Activated CD4-positive, alpha-beta T cell treated with anti-CD3 and anti-CD28 coated beads for 36 hours (primary cell): ENCODE measurements around the gene BNC1. TPM values are rescaled to one million over a fixed set of nuclear protein-coding genes. Genes with fewer than 3 reads are reported as not detected.

ENCODE experiments used
- ATAC-seq: fragments of 200-7000 bp; cut with Tn5 transposase; one replicate; pipeline ENCODE4 v1.10.0; 2021; ENCODE audit warnings: mild to moderate bottlenecking, moderate library complexity
- CTCF ChIA-PET: fragments of 350-600 bp; sonication (Branson Sonifier 250); formaldehyde crosslinking; loops from one replicate; lab custom pipeline; 2021; ENCODE audit warnings: antibody characterized with exemption; lab: Charles Lee
- POLR2A ChIA-PET: fragments of 350-600 bp; sonication (Branson Sonifier 250); formaldehyde crosslinking; loops from one replicate; lab custom pipeline; 2021; ENCODE audit warnings: antibody characterized with exemption, inconsistent platforms; lab: Charles Lee
- DNase-seq: peaks from one replicate; pipeline ENCODE4 v3.0.0-alpha.2; 2020
- H3K27ac Mint-ChIP-seq: one replicate; pipeline ENCODE4 v1.8.0; 2021; ENCODE audit warnings: mixed read lengths
- H3K27me3 Mint-ChIP-seq: one replicate; pipeline ENCODE4 v1.8.0; 2021; ENCODE audit warnings: mixed read lengths
- H3K36me3 Mint-ChIP-seq: one replicate; pipeline ENCODE4 v1.8.0; 2021; ENCODE audit warnings: low read depth, mixed read lengths
- H3K4me1 Mint-ChIP-seq: one replicate; pipeline ENCODE4 v1.8.0; 2021; ENCODE audit warnings: mixed read lengths
- H3K4me3 Mint-ChIP-seq: one replicate; pipeline ENCODE4 v1.8.0; 2021; ENCODE audit warnings: mild to moderate bottlenecking, moderate library complexity, mixed read lengths
- H3K9me3 Mint-ChIP-seq: one replicate; pipeline ENCODE4 v1.8.0; 2021; ENCODE audit warnings: low read depth, mixed read lengths
- intact Hi-C, 2 experiments: fragments of 100-400 bp; cut with DNase I in 1 of 2; cut with micrococcal nuclease in 1 of 2; formaldehyde crosslinking; loops; one replicate each; pipeline versions ENCODE4 v1.14.2 to v1.15.1; 2022 to 2024; cut with DNase I, micrococcal nuclease
- total RNA-seq, 2 experiments: library from RNA; stranded (reverse); gene quantifications; one replicate each; pipeline ENCODE4 v1.2.3, GENCODE V29; 2021

The BNC1 gene, protein sequence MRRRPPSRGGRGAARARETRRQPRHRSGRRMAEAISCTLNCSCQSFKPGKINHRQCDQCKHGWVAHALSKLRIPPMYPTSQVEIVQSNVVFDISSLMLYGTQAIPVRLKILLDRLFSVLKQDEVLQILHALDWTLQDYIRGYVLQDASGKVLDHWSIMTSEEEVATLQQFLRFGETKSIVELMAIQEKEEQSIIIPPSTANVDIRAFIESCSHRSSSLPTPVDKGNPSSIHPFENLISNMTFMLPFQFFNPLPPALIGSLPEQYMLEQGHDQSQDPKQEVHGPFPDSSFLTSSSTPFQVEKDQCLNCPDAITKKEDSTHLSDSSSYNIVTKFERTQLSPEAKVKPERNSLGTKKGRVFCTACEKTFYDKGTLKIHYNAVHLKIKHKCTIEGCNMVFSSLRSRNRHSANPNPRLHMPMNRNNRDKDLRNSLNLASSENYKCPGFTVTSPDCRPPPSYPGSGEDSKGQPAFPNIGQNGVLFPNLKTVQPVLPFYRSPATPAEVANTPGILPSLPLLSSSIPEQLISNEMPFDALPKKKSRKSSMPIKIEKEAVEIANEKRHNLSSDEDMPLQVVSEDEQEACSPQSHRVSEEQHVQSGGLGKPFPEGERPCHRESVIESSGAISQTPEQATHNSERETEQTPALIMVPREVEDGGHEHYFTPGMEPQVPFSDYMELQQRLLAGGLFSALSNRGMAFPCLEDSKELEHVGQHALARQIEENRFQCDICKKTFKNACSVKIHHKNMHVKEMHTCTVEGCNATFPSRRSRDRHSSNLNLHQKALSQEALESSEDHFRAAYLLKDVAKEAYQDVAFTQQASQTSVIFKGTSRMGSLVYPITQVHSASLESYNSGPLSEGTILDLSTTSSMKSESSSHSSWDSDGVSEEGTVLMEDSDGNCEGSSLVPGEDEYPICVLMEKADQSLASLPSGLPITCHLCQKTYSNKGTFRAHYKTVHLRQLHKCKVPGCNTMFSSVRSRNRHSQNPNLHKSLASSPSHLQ
- not detected for total RNA-seq

DNA sequence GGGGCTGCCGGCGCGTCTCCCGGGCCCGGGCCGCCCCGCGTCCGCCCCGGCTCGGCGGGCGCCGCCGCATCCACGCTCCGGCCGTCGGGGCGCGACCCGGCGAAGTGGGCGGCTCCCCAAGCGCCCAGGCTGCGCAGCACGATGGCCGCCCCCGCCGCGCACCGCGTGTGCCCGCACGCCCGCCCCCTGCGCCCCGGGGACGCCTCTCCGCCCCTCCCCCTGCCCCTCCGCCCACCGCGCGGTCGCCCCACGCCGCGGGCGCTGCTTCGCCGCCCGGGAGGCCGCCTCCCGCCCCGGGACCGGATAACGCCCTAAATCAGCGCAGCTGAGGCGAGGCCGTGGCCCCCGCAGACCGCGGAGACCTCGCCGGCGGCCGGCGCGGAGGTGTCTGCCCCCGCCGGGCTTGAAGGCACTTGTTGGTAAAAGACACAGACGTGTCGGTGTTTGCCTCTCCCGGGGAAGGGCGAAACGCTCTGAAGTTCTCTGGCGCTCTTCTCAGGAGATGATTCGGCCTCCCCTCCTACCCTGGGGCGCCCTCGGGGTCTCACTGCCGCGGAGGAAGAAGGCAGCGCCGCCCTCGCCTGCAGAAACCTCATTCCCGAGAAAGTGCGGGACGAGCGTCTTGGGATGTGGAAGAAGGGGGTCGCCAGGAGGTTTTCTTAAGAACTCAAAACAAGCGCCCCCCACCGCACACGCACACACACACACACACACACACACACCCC, at the start of gene BNC1:
Gene BNC1 (minus strand): TSS at position 106 of the 725 bp plus-strand sequence. CDS start 36 bp downstream, at position 70.
- Mint-ChIP-seq H3K27me3 (peaks cover 60% of the 10 kb centered on the region), H3K9me3 (no peaks in the 10 kb centered on the region), H3K4me3 (peak within 1 kb of the TSS; percentile 35), H3K4me1 (peaks cover 7% of the 10 kb centered on the region), H3K27ac (no peak within 1 kb of the TSS), H3K36me3 (no peaks in the 10 kb centered on the region)
- ChIA-PET CTCF (interaction anchor here (0.7 to 0.8 kb wide), 2 partner anchors 154 to 204 kb away, joined by 3 read pairs; no protein-coding TSS in a partner anchor), POLR2A (interaction anchor here (0.6 kb wide), 1 partner anchor 252 kb away, joined by 6 read pairs; no protein-coding TSS in a partner anchor)
- DNase-seq = peak; percentile 11
- peak; percentile 16 for ATAC-seq
- intact Hi-C loops = no loop called here

DNA sequence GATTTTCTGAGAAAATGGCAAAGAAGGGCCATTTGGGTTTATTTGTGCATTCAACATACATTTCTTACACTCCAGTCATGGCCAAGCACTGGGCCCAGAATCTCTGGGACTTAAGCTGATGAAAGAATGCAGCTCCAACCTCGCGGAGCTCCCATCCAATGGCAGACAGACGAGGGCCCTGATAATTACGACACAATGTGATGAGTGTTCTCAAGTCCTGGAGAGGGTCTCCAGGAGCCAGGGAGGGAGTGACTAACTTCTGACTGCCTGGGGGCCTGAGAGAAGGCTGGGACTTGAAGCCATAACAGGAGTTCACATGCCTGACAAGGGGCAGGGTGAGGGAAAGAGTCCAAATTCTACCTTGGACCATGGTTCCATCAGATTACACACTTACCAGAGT, 42.6 kb upstream of the BNC1 start:
- CTCF ChIA-PET = no interaction called here

DNA sequence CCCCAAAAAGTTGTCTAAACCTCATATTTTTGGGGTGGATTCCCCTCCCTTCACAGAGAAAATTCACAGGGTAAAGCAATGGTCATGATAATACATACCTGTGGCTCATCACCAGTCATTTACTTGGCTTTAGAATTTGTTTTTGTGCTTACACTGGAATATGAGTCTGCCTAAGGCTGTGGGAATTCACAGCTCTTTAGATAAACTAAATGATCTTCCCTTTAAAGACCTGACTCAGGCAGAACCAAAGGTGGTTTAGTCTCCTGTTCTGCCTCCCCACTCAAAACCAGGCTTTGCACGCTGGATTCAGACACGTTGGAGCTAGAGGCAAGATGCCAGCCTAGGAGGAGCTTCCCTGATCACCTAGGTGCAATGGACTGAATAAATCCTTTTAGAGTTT, 40.3 kb upstream of the BNC1 start:
- Mint-ChIP-seq H3K27me3 (peaks cover 10% of the 10 kb centered on the region), H3K36me3 (no peaks in the 10 kb centered on the region), H3K4me1 (no peaks in the 10 kb centered on the region), H3K27ac (no peak overlapping the region), H3K4me3 (no peak overlapping the region), H3K9me3 (no peaks in the 10 kb centered on the region)
- ChIA-PET POLR2A (no interaction called here), CTCF (no interaction called here)
- ATAC-seq (no peak), DNase-seq (no peak)
- intact Hi-C loops = no loop called here

More for the DNA sequence above, 42.6 kb upstream of the BNC1 start:
- Mint-ChIP-seq H3K9me3 (no peaks in the 10 kb centered on the region), H3K27ac (no peak overlapping the region), H3K36me3 (no peaks in the 10 kb centered on the region), H3K27me3 (peaks cover 12% of the 10 kb centered on the region), H3K4me3 (no peak overlapping the region), H3K4me1 (no peaks in the 10 kb centered on the region)
- ATAC-seq (no peak), DNase-seq (no peak)
- intact Hi-C loops = no loop called here
- POLR2A ChIA-PET = no interaction called here

DNA sequence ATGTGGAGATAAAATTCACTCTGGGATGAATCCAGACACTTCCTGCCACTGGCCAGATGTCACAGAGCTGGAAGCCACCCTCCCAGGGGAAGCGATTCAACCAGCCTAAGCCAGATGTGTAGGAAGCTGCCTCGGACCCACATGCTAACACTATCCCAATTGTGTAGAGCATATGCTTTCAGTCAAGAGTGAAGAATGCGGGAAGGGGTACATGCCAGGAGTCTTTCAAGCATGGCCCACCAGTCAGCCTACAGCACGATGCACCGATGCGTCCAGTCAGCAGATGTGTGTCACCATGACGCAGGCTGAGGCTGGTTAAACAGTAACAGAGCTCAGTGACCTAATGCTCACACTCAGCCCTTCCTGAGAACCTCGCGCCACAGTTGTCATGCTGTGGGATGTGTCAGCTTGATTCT, 38.8 kb upstream of the BNC1 start:
- Mint-ChIP-seq H3K9me3 (no peaks in the 10 kb centered on the region), H3K4me1 (no peaks in the 10 kb centered on the region), H3K27me3 (peaks cover 14% of the 10 kb centered on the region), H3K27ac (no peak overlapping the region), H3K36me3 (no peaks in the 10 kb centered on the region), H3K4me3 (no peak overlapping the region)
- no peak for DNase-seq
- ChIA-PET POLR2A (no interaction called here), CTCF (no interaction called here)
- intact Hi-C loops = no loop called here
- no peak for ATAC-seq

DNA sequence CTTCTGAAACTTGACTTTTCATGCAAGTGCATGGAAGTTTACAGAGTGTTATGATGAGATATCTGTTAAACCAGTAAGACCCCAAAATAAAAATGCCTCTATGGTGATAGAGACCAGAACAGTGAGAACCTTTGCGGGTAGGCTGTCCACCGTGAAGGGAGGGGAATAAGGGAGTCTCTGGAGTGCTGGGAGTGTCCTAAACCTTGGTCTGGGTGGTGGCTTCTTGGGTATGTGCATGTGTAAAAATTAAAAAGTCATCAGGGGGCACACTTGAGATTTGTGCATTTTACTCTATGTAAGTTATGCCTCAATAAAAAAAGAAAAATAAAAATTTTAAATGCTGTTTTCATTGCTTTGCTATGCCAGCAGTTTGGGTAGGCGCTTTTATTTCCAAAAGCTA, 38.2 kb upstream of the BNC1 start:
- POLR2A ChIA-PET = no interaction called here
- Mint-ChIP-seq H3K27me3 (peaks cover 14% of the 10 kb centered on the region), H3K27ac (no peak overlapping the region), H3K9me3 (no peaks in the 10 kb centered on the region), H3K36me3 (no peaks in the 10 kb centered on the region), H3K4me1 (no peaks in the 10 kb centered on the region), H3K4me3 (no peak overlapping the region)
- DNase-seq = no peak
- CTCF ChIA-PET = interaction anchor here (0.6 kb wide), 1 partner anchor 81 kb away, joined by 3 read pairs; no protein-coding TSS in a partner anchor
- ATAC-seq = no peak
- intact Hi-C loops = no loop called here

DNA sequence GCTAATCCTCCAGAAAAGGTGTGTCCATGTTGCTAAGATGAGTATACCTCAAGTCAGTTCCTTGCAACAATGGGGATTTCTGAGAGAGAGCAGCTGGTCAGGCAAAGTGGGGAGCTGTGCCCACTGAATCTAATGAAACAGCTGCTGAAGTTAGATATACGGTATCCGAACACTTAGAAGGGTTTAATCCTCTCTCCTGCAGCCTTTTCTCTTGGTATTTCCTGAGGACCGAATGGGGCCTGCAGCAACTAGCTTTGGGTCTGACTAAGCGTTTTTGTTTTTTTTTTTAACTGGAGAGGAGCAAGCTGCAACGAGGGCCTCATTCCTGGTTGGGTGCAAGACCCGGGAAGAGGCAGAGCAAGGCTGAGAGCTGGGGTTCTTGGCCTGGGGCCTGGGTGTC, 37.6 kb upstream of the BNC1 start:
- intact Hi-C loops = no loop called here
- no peak overlapping the region for H3K27ac Mint-ChIP-seq
- no peaks in the 10 kb centered on the region for H3K36me3 Mint-ChIP-seq
- ChIA-PET CTCF (interaction anchor here (0.6 kb wide), 2 partner anchors 12 to 82 kb away, joined by 3 read pairs; no protein-coding TSS in a partner anchor), POLR2A (no interaction called here)
- DNase-seq (no peak), ATAC-seq (no peak)
- no peak overlapping the region for H3K4me3 Mint-ChIP-seq
- no peaks in the 10 kb centered on the region for H3K4me1 Mint-ChIP-seq
- peaks cover 14% of the 10 kb centered on the region for H3K27me3 Mint-ChIP-seq
- no peaks in the 10 kb centered on the region for H3K9me3 Mint-ChIP-seq

DNA sequence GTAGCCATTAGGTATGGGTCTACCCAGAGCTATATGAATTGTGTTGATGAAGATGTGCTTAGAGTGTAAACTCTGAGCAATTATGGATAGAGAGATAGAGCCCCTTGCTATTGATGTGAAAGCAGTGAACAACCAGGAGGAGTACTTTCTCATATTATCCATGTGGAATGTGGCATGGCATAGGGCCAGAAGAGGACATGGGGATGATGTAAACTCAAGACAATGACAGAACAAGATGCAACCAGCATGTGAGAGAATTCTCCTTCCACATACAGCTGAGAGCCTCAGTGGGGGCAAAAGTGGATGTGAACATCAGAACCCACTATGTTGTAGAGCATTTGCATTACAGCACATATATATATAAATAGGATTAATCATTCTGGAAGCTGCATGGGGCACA, 36.4 kb upstream of the BNC1 start:
- intact Hi-C loops = no loop called here
- no peaks in the 10 kb centered on the region for H3K36me3 Mint-ChIP-seq
- DNase-seq (no peak), ATAC-seq (no peak)
- no peak overlapping the region for H3K27ac Mint-ChIP-seq
- POLR2A ChIA-PET = no interaction called here
- H3K27me3 Mint-ChIP-seq = peaks cover 11% of the 10 kb centered on the region
- no peaks in the 10 kb centered on the region for H3K4me1 Mint-ChIP-seq
- no peaks in the 10 kb centered on the region for H3K9me3 Mint-ChIP-seq
- no peak overlapping the region for H3K4me3 Mint-ChIP-seq
- CTCF ChIA-PET = no interaction called here

DNA sequence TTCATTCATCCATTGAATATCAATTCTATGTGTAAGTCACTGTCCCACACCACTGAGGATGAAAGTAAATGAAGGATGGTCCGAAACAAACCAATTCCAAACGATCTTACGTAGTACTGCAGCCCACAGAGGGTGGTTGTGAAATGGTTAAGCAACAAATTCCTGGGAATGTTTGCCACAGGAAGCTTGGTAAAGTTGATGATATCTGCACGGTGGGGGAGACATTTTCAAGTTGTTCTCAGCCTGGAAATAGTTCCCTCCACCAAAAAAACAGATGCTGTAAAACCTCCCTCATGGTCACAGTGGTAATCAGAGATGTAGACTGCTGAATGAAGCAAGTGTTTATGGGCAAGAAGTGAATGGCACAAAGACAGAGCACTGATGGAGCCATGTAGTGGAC, 35.9 kb upstream of the BNC1 start:
- Mint-ChIP-seq H3K27ac (no peak overlapping the region), H3K4me1 (no peaks in the 10 kb centered on the region), H3K9me3 (no peaks in the 10 kb centered on the region), H3K36me3 (no peaks in the 10 kb centered on the region), H3K27me3 (peaks cover 8% of the 10 kb centered on the region), H3K4me3 (no peak overlapping the region)
- POLR2A ChIA-PET = no interaction called here
- intact Hi-C loops = no loop called here
- CTCF ChIA-PET = no interaction called here
- DNase-seq (no peak), ATAC-seq (no peak)

DNA sequence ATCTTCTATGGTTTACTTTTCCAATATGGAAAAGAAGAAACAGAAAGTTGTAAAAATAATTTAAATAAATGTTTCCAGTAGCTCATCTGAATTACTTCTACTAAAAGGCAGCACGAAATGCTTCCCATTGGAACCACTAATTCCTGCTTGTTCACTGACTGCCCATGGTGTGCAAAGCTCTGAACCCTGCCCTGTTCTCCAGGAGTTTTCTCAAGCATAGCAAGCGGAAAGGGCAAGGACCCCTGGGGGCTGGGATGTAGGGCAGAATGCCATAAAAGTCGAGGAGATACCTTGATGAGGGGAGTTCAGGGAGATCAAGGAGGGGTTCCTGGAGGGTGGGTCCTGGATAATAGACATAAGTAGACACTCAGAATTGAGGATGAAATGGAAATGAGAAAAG, 35.3 kb upstream of the BNC1 start:
- CTCF ChIA-PET = no interaction called here
- H3K4me1 Mint-ChIP-seq = no peaks in the 10 kb centered on the region
- ATAC-seq = no peak
- no peak for DNase-seq
- no peak overlapping the region for H3K27ac Mint-ChIP-seq
- H3K9me3 Mint-ChIP-seq = no peaks in the 10 kb centered on the region
- no peaks in the 10 kb centered on the region for H3K36me3 Mint-ChIP-seq
- H3K4me3 Mint-ChIP-seq = no peak overlapping the region
- POLR2A ChIA-PET = no interaction called here
- intact Hi-C loops = no loop called here
- peaks cover 7% of the 10 kb centered on the region for H3K27me3 Mint-ChIP-seq

DNA sequence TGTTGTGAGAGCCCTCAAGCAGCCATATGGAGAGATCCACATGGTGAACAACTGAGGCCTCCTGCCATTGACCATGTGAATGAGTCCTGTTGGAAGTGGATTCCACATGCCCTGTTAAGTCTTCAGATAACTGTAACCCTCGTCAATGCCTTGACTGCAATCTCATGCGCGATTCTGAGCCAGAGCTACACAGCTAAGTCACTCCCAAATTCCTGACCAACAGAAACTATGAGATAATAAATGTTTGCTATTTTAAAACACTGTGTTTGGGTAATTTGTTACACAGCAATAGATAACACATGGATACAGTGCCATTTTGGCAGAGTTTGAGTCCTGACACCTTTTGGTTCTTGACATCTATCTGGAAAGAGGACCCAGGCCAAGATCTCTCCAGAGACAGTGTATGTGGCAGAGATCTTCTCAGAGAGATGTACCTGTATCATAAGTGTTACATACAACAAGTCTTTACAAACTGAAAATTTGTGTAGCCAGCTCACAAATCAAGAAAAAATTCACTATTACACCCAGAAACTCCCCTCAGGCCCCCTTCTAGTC, 34.5 kb upstream of the BNC1 start:
- no peak overlapping the region for H3K4me3 Mint-ChIP-seq
- H3K36me3 Mint-ChIP-seq = no peaks in the 10 kb centered on the region
- intact Hi-C loops = no loop called here
- H3K4me1 Mint-ChIP-seq = no peaks in the 10 kb centered on the region
- CTCF ChIA-PET = no interaction called here
- H3K27me3 Mint-ChIP-seq = peaks cover 7% of the 10 kb centered on the region
- POLR2A ChIA-PET = no interaction called here
- DNase-seq (no peak), ATAC-seq (no peak)
- H3K27ac Mint-ChIP-seq = no peak overlapping the region
- no peaks in the 10 kb centered on the region for H3K9me3 Mint-ChIP-seq

DNA sequence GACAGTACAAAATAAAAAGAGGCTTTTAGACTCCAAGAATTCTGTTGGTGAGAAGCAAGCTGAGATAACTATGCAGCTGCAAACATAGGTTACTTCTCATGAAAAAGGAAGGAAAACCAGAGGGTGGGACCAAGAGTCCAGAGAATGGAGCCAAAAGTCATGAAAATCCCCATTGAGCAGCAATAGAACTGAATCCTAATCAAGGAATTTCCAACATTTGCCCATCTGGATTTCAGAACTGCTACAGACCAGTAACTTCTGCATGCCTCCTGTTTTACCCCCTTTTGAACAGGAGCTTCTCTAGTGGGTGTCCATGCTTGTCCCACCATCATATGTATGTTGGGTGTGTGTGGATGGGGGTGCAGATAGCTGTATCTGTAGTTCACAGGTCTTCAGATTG, 33.6 kb upstream of the BNC1 start:
- Mint-ChIP-seq H3K9me3 (no peaks in the 10 kb centered on the region), H3K4me3 (no peak overlapping the region), H3K36me3 (no peaks in the 10 kb centered on the region), H3K27ac (no peak overlapping the region), H3K27me3 (peaks cover 7% of the 10 kb centered on the region), H3K4me1 (no peaks in the 10 kb centered on the region)
- DNase-seq = no peak
- ATAC-seq = no peak
- ChIA-PET CTCF (no interaction called here), POLR2A (no interaction called here)
- intact Hi-C loops = no loop called here
